Kasumi-1 (cell line): ENCODE data around the gene KCND2.
"Not testable (repeated sequence)": the region's sequence is repeated elsewhere in the genome, so short reads cannot be mapped to it uniquely, and the experiment has no call there.

Source experiments
- DNase-seq, 2 experiments: peaks; one replicate each; lab custom pipeline; 2025; lab: John Stamatoyannopoulos, UW

Gene KCND2

DNA sequence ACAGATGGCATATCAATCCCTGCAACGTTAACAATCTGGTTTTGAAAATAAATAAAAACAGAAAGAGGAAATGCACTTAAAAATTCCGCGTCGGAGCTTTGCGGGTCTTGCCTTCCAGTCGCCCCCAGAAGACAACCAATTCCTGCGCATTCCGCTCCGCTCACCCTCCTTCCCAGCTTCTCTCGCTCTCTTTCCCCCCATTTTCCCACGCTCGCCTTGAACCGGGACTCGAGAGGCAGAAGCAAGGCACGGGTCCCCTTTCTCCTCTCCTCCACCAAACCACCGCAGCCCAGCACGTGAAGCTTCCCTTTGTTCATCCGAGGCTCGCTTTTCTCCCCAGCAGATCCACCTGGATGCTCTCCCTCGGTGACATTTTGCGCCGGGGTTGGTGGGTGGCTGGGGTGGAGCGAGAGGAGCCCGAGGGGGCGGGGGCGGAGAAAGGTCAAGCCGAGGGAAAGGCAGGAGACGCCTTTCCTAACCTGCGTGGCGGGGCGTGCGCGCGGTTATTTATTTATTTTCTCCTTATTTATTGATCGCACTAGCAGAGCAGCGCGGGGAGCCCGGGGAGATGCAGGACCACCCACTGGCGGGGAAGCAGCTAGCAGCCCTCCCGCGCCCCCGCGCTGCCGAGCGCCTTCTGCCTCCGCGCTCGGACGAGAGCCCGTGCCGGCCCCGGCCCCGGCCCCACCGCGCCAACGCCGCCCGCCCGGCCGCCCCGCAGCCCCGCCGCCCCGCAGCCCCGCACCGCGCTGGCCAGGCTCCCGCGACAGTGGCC is at the start of gene KCND2:
Gene KCND2, plus strand, starts transcription at position 475 of the 775 bp plus-strand sequence.
- DNase-seq, result no peak

- DNase-seq, result no peak
Measured at GRCh38 chr7:120226188-120226587, 46.8 kb upstream of the KCND2 start.

- no peak for DNase-seq
Measured at GRCh38 chr7:120227255-120227654, 45.7 kb upstream of the KCND2 start.

DNA sequence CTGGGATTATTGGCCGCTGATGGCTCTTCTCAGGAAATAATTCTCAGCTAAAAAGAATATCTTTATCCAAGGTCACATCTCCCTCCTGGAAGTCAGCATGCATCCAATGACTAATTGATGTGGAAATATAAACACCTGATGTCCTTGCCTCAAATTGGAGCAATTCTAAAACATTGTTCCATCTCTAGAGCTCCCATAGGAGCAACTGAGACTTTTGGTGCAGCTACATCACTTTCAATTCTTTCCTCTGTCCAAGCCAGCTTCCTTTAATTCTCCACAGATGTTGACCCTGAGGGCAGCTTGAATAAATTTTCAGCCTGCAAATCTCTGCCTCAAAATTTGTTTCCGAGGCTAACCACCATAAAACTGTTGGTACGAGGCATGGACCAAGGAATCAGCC is 43.9 kb upstream of the KCND2 start:
- no peak for DNase-seq

- no peak for DNase-seq
Measured at GRCh38 chr7:120233338-120233737, 39.6 kb upstream of the KCND2 start.

DNA sequence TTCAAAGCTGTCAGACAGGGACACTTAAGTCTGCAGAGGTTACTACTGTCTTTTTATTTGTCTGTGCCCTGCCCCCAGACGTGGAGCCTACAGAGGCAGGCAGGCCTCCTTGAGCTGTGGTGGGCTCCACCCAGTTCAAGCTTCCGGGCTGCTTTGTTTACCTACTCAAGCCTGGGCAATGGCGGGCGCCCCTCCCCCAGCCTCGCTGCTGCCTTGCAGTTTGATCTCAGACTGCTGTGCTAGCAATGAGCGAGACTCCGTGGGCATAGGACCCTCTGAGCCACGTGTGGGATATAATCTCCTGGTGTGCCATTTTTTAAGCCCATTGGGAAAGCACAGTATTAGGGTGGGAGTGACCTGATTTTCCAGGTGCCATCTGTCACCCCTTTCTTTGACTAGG is 32.6 kb upstream of the KCND2 start:
- not testable (repeated sequence) for DNase-seq

DNA sequence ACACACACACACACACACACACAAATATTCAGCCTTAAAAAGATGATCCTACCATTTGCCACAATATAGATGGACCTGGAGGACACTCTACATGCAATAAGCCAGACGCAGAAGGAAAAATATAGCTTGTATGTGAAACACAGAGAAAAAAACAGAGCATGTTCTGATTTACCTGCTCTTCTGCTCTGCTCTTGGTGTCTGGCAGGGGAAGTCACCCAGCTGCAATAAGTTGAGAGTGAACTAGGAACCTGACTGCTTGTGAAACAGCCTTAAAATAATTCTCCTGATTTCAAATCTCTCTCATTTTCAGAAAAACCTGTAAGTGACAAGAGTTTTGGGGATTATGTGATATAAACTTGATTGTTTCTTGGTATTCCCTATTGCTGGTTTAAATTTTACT is 31.0 kb upstream of the KCND2 start:
- DNase-seq, result no peak

DNA sequence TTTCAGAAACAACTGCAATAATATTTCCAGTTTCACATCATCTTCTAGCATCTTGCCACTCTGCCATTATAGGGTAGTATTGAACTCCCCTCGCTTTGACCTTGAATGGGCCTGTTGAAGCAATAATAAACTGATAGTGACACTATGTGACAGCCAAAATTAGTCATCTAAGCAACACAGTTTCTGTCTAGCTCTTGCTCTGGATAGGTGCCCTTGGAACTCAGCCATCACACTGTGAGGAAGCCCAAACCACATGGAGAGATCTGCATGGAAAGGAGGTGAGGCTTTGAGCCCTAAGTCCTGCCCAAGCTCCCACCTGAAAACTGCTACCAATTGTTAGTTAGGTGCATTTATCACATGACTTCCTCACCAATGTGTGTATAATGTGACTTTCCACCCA is 18.1 kb upstream of the KCND2 start:
- no peak for DNase-seq

DNA sequence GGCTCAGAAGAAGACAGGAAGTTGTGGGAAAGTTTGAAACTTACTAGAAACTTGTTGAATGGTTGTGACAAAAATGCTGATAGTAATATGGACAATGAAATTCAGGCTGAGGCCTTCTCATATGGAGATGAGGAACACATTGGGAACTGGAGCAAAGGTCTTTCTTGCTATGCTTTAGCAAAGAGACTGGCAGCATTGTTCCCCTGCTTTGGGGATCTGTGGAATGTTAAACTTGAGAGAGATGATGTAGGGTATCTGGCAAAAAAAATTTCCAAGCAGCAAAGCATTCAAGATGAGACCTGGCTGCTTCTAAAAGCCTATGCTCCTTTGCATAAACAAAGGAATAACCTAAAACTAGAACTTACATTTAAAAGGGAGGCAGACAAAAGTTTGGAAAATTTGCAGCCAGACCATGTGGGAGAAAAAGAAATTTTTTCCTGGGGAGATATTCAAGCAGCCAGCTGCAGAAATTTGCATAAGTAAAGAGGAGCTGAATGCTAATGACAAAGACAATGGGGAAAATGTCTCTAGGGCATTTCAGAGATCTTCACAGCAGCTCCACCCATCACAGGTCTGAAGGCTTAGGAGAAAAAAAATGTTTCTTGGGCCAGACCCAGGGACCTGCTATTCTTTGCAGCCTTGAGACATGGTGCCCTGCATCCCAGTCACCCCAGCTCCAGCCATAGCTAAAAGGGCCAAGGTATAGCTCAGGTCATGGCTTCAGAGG is 16.5 kb upstream of the KCND2 start:
- no peak for DNase-seq

DNA sequence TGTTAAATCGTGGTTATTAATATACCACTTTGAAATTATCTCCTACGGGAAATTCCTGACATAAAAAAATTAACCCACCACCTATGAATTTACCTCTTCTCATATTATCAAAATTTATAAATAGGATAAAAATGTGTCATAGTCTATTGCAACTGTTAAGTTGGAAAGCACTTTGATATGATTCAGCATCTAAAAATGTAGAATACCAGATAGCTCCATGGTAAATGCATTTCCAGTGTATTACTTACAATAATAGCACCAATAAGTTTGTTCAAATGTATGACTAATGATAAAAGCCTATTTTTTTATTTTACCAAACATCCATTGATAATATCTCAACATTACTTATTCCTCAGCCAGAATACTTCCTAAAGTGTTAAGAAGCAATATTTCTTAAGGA is 13.6 kb upstream of the KCND2 start:
- no peak for DNase-seq

DNA sequence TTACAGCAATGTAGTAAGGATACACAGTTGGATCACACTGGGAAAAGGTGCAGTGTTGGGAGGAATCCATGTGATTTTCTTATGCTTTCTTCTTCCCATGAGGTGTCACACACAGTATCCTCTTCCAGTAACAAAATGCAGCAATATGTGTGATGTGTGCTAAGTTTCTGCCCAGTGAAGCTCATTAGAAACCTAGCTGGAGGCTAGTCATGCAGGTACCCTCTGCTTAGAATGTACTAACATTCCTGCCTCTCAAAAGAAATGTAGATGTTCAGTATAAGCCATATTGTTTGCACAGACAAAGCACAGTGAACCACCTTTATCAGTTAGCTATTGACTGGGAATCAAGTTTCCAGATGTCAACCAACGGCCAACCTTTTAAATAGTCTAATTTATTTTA is 12.9 kb upstream of the KCND2 start:
- no peak for DNase-seq

DNA sequence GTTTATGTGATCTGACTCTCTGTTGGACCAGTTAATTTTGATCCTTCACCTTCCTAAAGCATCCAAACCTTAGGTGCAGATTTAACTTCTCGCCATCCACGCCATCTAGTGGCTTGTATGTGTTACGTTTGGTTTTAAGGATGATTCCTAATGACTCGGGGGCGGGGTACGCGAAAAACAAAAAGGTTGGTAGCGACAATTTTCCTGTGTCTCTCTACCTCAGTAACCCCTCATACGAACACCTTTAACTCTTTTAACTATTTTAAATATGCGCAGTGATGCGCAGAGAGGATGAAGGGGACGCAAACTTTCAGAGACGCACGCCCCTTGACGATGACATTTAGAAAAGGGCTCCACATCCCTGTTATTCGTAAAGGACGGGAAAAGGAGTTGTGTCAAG is 714 bp upstream of the KCND2 start:
- peak; percentile 50 to 65 for DNase-seq

DNA sequence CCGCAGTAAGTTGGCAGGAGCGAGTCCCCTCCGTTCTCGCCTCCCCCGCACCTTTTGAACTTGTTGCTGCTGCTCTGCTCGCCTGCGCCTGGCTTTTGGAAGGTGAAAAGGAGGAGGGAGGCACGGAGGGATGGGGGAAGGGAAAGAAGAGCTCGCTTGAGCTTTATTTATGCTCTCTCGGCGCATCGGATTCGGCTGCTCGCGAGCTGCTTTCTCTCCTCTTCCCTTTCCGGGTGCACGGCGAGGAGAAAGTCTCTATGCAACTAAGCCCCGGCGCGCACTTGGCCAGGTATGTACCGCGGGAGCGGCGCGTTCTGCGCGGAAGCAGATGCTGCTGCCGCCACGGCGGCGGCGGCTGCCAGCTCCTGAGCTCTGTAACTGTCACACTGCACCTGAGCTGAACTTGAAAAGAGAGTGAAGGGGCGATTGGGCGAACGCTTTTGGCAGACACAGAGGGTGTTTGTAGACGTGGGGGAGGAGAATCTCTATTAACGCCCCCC is 551 bp downstream of the KCND2 start:
- no peak for DNase-seq

- no peak for DNase-seq
Measured at GRCh38 chr7:120274482-120274881, 1.5 kb downstream of the KCND2 start.

DNA sequence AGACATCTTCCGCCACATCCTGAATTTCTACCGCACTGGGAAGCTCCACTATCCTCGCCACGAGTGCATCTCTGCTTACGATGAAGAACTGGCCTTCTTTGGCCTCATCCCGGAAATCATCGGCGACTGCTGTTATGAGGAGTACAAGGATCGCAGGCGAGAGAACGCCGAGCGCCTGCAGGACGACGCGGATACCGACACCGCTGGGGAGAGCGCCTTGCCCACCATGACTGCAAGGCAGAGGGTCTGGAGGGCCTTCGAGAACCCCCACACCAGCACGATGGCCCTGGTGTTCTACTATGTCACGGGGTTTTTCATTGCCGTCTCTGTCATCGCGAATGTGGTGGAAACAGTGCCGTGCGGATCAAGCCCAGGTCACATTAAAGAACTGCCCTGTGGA is 1.9 kb downstream of the KCND2 start:
- no peak for DNase-seq

- no peak for DNase-seq
Measured at GRCh38 chr7:120276720-120277119, 3.7 kb downstream of the KCND2 start.

DNA sequence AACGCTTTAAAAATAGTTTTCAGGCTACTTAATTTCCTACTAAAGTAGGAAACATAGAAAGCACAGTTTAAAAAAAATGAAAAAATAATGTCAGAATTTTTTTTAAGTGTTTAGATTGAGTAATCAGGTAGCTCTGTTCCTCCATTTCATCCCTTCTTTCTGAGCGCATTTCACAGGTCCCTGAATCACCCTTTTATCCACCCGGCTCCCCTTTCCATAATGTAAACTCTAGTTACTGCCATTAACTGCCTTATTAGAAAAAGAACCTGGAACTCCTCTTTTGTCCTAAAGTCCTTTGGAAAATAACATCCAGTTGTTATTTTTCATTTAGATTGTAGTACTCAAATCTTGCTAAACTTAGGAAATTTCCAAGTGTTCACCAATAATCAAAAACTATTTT is 5.8 kb downstream of the KCND2 start:
- DNase-seq, result no peak

DNA sequence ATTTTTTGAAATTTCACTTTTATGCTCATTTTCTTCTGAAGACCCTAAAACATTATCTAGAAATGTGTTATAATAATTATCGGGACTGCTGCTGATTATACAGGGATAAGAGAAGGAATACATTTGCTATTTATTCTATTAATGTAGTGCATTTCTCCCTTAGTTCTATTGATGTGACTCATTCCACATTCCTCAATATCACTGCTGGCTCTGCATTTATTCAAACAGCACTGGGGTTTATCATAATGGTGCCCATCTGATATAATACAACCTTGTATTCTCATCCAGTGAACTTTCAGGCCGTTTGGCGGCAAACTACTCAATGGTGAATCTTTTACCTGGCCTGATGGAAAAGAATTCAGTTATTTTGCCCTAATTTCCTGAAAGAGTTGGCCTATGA is 7.8 kb downstream of the KCND2 start:
- no peak for DNase-seq

- DNase-seq, result no peak
Measured at GRCh38 chr7:120293027-120293426, 20.1 kb downstream of the KCND2 start.

DNA sequence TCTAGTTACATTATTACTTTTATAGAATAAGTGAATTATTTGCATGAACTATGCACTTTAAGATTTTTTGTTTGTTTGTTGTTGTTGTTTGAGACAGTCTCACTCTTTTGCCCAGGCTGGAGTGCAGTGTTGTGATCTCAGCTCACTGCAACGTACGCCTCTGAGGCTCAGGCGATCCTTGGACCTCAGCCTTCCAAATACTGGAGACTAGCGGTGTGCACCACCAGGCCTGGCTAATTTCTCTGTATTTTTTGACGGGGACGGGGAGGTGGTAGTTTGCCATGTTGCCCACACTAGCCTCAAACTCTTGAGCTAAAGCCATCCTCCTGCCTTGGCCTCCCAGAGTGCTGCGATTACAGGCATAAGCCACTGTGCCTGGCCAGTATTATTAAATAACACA is 29.2 kb downstream of the KCND2 start:
- DNase-seq, result no peak

DNA sequence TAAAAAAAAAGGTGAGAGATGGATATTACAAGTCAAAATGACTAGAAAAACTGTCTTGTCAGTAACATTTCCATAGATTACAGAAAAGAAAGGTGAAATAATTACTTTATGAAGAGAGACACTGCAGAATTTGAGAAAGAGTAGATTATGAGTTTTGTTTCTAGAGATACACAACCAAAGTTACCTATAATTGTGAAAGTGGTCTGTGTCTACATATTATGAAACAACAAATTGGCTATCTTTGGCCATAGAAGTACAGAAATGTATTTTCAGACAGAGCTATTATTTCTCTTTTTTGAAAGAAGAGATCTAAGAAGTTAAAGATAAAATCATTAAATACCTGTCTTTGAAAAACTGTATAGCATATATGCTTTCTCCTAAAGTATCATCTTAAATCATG is 30.1 kb downstream of the KCND2 start:
- no peak for DNase-seq

GRCh38 chr7:120304674-120305073 is 31.7 kb downstream of the KCND2 start:
- no peak for DNase-seq

DNA sequence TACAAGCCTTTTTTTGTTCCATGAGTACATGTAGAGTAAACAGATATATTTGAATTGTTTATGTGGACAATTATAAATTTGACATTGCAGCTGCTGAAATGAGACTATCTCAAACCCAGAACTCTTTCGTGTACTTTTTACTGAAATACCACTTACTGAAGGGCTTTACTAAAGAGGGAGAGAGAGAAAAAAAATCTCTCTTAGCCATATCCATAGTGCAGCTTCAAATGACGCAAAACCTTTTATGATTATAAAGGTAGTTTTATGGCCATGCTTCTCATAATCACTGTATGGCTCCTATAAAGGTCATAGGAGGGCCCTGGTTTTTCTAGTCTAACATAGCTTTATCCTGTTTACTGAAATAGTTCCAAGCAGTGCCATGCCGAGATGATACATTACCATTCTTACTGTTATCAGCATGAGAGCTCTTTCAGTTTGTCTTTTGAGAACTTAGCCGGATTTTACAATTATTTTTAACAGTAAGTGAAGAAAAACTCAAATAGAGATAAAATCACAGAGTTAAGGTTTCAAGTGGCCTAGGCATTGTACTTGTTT is 35.1 kb downstream of the KCND2 start:
- no peak for DNase-seq
